K562 (cell line): ENCODE measurements around the gene MKRN1.

Experiments used
- DNMT1 ChIP-seq: fragments of 450-650 bp; IDR thresholded peaks from 2 replicates; pipeline ENCODE4 v1.6.1; 2016; ENCODE audit warnings: antibody characterized with exemption, mild to moderate bottlenecking
- HDAC1 ChIP-seq, 2 experiments: fragments of 450-650 bp; IDR thresholded peaks; 2 replicates each; pipeline ENCODE4 v1.6.1; 2016 to 2017; ENCODE audit warnings: inconsistent platforms in 1 of 2, mild to moderate bottlenecking in 1 of 2, moderate library complexity in 1 of 2
- JUND ChIP-seq, 2 experiments: IDR thresholded peaks; 2 replicates in 1 of 2; 3 replicates in 1 of 2; pipeline ENCODE4 v1.6.1; 2011; ENCODE audit warnings: borderline replicate concordance in 2 of 2, low read depth in 2 of 2, low read length in 2 of 2, improper control_type of control experiment in 1 of 2, missing biosample characterization in 1 of 2, missing genetic modification characterization in 1 of 2, missing genetic modification reagents in 1 of 2
- MAZ ChIP-seq, 2 experiments: fragments of 450-650 bp in 1 of 2; sonication (generic) in 1 of 2; formaldehyde crosslinking; IDR thresholded peaks in 1 of 2; conservative IDR thresholded peaks in 1 of 2; 2 replicates each; pipeline versions ENCODE4 v1.4.0 to v1.5.0; 2020; ENCODE audit warnings: mild to moderate bottlenecking in 1 of 2, missing genetic modification reagents in 1 of 2
- POLR2A ChIP-seq: fragments of 450-650 bp; conservative IDR thresholded peaks from 2 replicates; pipeline ENCODE4 v1.6.1; 2016
- SRF ChIP-seq, 2 experiments: fragments of 250-450, 450-650 bp in 1 of 2; sonication (Bioruptor Pico) in 1 of 2; sonication (generic) in 1 of 2; formaldehyde crosslinking; IDR thresholded peaks; 2 replicates each; pipeline versions ENCODE4 v1.5.0 to v1.5.1; 2020 to 2022; ENCODE audit warnings: mild to moderate bottlenecking in 1 of 2, missing genetic modification reagents in 1 of 2
- TAF1 ChIP-seq: IDR thresholded peaks from 2 replicates; pipeline ENCODE4 v1.6.1; 2011; ENCODE audit warnings: mild to moderate bottlenecking, low read length, moderate library complexity; ENCODE audit not compliant: insufficient read depth, control insufficient read depth, severe bottlenecking; ENCODE audit errors: extremely low read depth
- TEAD4 ChIP-seq, 2 experiments: sonication (generic) in 1 of 2; formaldehyde crosslinking in 1 of 2; IDR thresholded peaks; 2 replicates each; pipeline versions ENCODE4 v1.6.1 to v1.8.0; 2012 to 2022; ENCODE audit warnings: borderline replicate concordance in 1 of 2, inconsistent platforms in 1 of 2, low read length in 1 of 2, mild to moderate bottlenecking in 1 of 2, missing genetic modification reagents in 1 of 2
- ZNF274 ChIP-seq: IDR thresholded peaks from 2 replicates; pipeline ENCODE4 v1.6.1; 2011; ENCODE audit warnings: low read depth, mild to moderate bottlenecking, low read length, moderate library complexity, borderline replicate concordance
- TF ChIP-seq, protein P1 (sequence below), 3 experiments: IDR thresholded peaks in 2 of 3; conservative IDR thresholded peaks in 1 of 3; 2 replicates each; pipeline ENCODE4 v1.5.1; 2011 to 2012; ENCODE audit warnings: low read length in 3 of 3, mild to moderate bottlenecking in 3 of 3, control low read depth in 2 of 3, improper control_type of control experiment in 1 of 3, inconsistent platforms in 1 of 3, low read depth in 1 of 3, mixed read lengths in 1 of 3, moderate library complexity in 1 of 3; ENCODE audit not compliant: insufficient read depth in 2 of 3

DNA sequence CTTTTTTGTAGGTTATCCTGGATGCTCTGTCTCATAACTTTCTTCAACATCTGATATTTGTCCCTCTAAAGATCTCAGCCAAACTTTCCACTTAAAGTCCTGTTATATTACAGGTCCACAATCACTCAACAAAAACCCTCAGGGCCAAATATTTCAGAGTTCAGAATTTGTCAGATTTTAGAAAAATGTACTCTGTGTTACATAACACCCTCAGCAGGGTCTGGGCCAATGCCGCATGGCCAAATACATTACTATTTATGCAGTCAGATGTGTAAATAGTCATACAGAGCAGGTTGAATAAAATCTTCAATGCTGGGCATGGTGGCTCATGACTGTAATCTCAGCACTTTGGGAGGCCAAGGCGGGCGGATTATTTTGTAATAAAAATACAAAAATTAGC is 63.9 kb downstream of the MKRN1 start:
- TF ChIP-seq SRF (CRISPR knock-in tag; IDR thresholded peaks at IDR 0.05) (no peak), ZNF274 (no peak), JUND (IDR thresholded peaks at IDR 0.05; ENCODE audit: borderline replicate concordance, low read depth, low read length) (no peak), JUND (tag; IDR thresholded peaks at IDR 0.05; ENCODE audit: borderline replicate concordance, low read depth, low read length) (no peak), DNMT1 (no peak), MAZ (CRISPR knock-in tag; conservative IDR thresholded peaks at IDR 0.05 in 1 of 2, IDR thresholded peaks at IDR 0.05 in 1 of 2) (no peak), TAF1 (no peak), TEAD4 (IDR thresholded peaks at IDR 0.05; ENCODE audit: low read length) (no peak), TEAD4 (CRISPR knock-in tag; IDR thresholded peaks at IDR 0.05; ENCODE audit: borderline replicate concordance) (no peak), HDAC1 (IDR thresholded peaks at IDR 0.05) (no peak), POLR2A (no peak)
- TF ChIP-seq, protein P1, sequence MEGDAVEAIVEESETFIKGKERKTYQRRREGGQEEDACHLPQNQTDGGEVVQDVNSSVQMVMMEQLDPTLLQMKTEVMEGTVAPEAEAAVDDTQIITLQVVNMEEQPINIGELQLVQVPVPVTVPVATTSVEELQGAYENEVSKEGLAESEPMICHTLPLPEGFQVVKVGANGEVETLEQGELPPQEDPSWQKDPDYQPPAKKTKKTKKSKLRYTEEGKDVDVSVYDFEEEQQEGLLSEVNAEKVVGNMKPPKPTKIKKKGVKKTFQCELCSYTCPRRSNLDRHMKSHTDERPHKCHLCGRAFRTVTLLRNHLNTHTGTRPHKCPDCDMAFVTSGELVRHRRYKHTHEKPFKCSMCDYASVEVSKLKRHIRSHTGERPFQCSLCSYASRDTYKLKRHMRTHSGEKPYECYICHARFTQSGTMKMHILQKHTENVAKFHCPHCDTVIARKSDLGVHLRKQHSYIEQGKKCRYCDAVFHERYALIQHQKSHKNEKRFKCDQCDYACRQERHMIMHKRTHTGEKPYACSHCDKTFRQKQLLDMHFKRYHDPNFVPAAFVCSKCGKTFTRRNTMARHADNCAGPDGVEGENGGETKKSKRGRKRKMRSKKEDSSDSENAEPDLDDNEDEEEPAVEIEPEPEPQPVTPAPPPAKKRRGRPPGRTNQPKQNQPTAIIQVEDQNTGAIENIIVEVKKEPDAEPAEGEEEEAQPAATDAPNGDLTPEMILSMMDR (IDR thresholded peaks at IDR 0.05 in 2 of 3, conservative IDR thresholded peaks at IDR 0.05 in 1 of 3; ENCODE audit: insufficient read depth in 2 of 3, low read depth in 1 of 3, low read length in 3 of 3) = no peak
